ENCODE results near the gene AP3B1.

The AP3B1 gene

GRCh38 chr5:77952636-77953212 is 341.8 kb downstream of the AP3B1 start:
- Histone ChIP-seq H3K9me3 (ENCODE audit: insufficient read depth, low read depth, low read length) (no peaks in the 10 kb centered on the region), H3K27ac (ENCODE audit: low read depth, low read length) (no peak overlapping the region), H3K4me1 (ENCODE audit: insufficient read depth, low read length) (peaks cover 6% of the 10 kb centered on the region; the same call in 1 of the 2 replicates), H3K27me3 (ENCODE audit: insufficient read depth, low read length) (peaks cover 80% of the 10 kb centered on the region), H3K9ac (ENCODE audit: low read depth, low read length) (no peak overlapping the region), H3K36me3 (ENCODE audit: insufficient read depth, low read length) (no peaks in the 10 kb centered on the region), H3K4me3 (ENCODE audit: low read length) (no peak overlapping the region)
- 90% methylated on average over 3 of the region's 3 CpGs for WGBS

Measured in HUES64 (cell line).